Spleen (tissue), 11 donors: ENCODE data around the gene OSGIN1. TPM values are rescaled to one million over a fixed set of nuclear protein-coding genes. Genes with fewer than 3 reads are reported as not detected.

Experiments used
- DNase-seq: peaks from one replicate; pipeline ENCODE4 v3.0.0-alpha.2; 2020
- H3K27ac ChIP-seq, 8 donors: fragments of 200-600 bp; sonication (generic) in 7 of 8; 1 replicate in 4 of 8; 2 replicates in 4 of 8; pipeline versions ENCODE4 v1.5.0 to v1.8.0; 2016 to 2021; ENCODE audit warnings: inconsistent platforms in 4 of 8, mild to moderate bottlenecking in 4 of 8, moderate library complexity in 1 of 8
- H3K27me3 ChIP-seq, 7 donors: fragments of 200-600 bp; sonication (generic) in 6 of 7; replicated peaks in 1 of 7; 1 replicate in 4 of 7; 2 replicates in 3 of 7; pipeline versions ENCODE4 v1.5.0 to v1.8.0; 2016 to 2021; ENCODE audit warnings: inconsistent platforms in 3 of 7, mild to moderate bottlenecking in 1 of 7
- H3K36me3 ChIP-seq, 6 donors: fragments of 200-600 bp; sonication (generic) in 5 of 6; 1 replicate in 4 of 6; 2 replicates in 2 of 6; pipeline versions ENCODE4 v1.5.0 to v1.8.0; 2016 to 2021; ENCODE audit warnings: inconsistent platforms in 2 of 6
- H3K4me1 ChIP-seq, 6 donors: fragments of 200-600 bp; sonication (generic) in 5 of 6; 1 replicate in 3 of 6; 2 replicates in 3 of 6; pipeline versions ENCODE4 v1.5.0 to v1.8.0; 2016 to 2021; ENCODE audit warnings: inconsistent platforms in 3 of 6
- H3K4me3 ChIP-seq, 8 donors: fragments of 200-600 bp; sonication (generic) in 7 of 8; 1 replicate in 4 of 8; 2 replicates in 4 of 8; pipeline versions ENCODE4 v1.5.0 to v1.8.0; 2016 to 2021; ENCODE audit warnings: inconsistent platforms in 4 of 8, mild to moderate bottlenecking in 4 of 8, moderate library complexity in 2 of 8
- H3K9me3 ChIP-seq, 8 donors: fragments of 200-600 bp; sonication (generic) in 7 of 8; 1 replicate in 4 of 8; 2 replicates in 4 of 8; pipeline versions ENCODE4 v1.5.0 to v1.8.0; 2016 to 2021; ENCODE audit warnings: inconsistent platforms in 4 of 8
- POLR2A ChIP-seq, 3 donors: fragments of 450-650 bp; IDR thresholded peaks; one replicate each; pipeline ENCODE4 v1.5.1; 2017; ENCODE audit warnings: antibody characterized with exemption in 3 of 3, mild to moderate bottlenecking in 1 of 3
- POLR2AphosphoS5 ChIP-seq, 3 donors: sonication (generic); formaldehyde crosslinking; IDR thresholded peaks; one replicate each; pipeline ENCODE4 v1.5.1; 2017; ENCODE audit warnings: antibody characterized with exemption in 3 of 3
- WGBS, 5 donors: extraction: QIAGEN DNeasy Blood & Tissue Kit in 3 of 5; methylation state at CpG; one replicate each; pipeline versions ENCODE4 v1.1.5 to v1.1.7; 2013 to 2018; 5-methylcytosine and 5-hydroxymethylcytosine counted together
- intact Hi-C: fragments of 100-400 bp; cut with DNase I; formaldehyde crosslinking; loops from one replicate; pipeline ENCODE4 v1.15.0; 2023; ENCODE audit warnings: low total_unique reads
- polyA plus RNA-seq, 3 donors: library from polyadenylated mRNA; stranded (reverse); fragments of 200-250 nt; gene quantifications; one replicate each; pipeline ENCODE4 v1.2.1, GENCODE V29; 2013
- total RNA-seq, 7 donors: library from RNA; depleted of rRNA in 3 of 7; stranded (reverse); fragments of >200 nt in 3 of 7; fragmentation: NEBNext Ultra II Directional in 4 of 7; extraction: Animal tissue kit (Norgen Biotek cat#: 25700) in 4 of 7; gene quantifications; one replicate each; pipeline versions ENCODE4 v1.1.0 to v1.2.1, GENCODE V29; 2016 to 2021
- TF ChIP-seq, protein P1 (sequence below), 11 experiments: fragments of 200-600 bp in 7 of 11; fragments of 450-650 bp in 4 of 11; sonication (generic) in 4 of 11; IDR thresholded peaks in 8 of 11; conservative IDR thresholded peaks in 3 of 11; 1 replicate in 7 of 11; 2 replicates in 4 of 11; pipeline versions ENCODE4 v1.4.0 to v1.8.0; 2016 to 2021; ENCODE audit warnings: antibody characterized with exemption in 11 of 11, inconsistent platforms in 4 of 11, mild to moderate bottlenecking in 1 of 11
- donor health status: healthy with polysubstance abuse.
- donor health status: DM: no; HTN: no; CAD: no; lungs with moderate emphysema.
- donor health status: DM: no; HTN: no; CAD: no.
- donor health status: Bipolar disorder and iron deficiency.
- donor health status: healthy.
- donor health status: DM: no; HTN: no; CAD: no.
- donor health status: DM: yes; HTN: yes; CAD: no.

OSGIN1 gene
- total and polyA plus RNA-seq, 10 donors, result 2.3 to 13.5 (median 9.0) TPM

DNA sequence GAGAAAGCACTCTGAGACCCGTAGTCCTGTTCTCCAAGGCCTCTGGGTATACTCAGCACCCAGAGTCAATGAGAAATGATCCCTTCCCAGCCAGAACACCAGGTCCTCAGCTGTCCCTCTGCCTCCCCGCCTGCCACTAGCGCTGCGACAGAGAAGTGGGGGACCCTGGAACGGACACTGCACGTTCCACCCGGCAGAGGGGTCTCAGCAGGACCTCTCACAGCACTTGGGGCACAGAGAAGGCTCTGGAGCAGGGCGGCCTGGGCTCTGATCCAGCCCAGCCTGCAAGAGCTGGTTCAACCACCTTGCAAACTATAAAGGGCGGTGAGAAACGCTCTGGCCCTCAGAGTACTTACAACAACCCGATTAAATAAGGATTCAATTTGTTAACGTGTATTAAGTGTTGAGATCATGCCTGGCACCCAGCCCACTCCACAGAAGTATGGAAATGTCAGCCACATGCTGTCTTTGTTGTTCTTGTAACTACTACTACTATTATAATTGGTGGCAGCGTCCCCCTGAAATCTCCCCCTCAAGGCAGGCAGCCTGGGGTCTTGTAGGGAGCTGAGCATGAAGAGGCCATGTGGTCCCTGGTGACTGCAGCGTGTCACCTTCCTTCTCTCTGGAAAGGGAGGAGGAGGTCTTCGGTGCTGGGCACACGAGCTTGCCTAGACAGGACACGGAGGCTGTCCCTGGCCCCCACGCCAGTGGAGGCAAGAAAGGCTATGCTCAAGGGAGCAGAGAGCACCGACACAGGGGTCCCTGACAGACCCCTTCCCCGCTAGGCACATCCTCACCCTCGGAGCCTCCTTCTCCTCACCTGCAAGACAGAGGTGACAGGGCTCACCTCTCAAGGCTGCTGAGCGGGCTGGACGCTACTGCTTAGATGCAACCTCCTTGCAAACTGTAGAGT is 2.4 kb downstream of the OSGIN1 start:
- Histone ChIP-seq H3K27me3 (peaks cover 0 to 44% (median 5%) of the 10 kb centered on the region in 7 donors), H3K36me3 (peaks cover 0 to 32% (median 3%) of the 10 kb centered on the region in 6 donors), H3K27ac (no peak overlapping the region), H3K4me3 (no peak overlapping the region), H3K9me3 (no peaks in the 10 kb centered on the region), H3K4me1 (peaks cover 0 to 56% (median 34%) of the 10 kb centered on the region in 6 donors)
- no peak for DNase-seq
- intact Hi-C loops, result loop anchor here (10.0 kb wide), 2 partner anchors 109 to 219 kb away; no protein-coding TSS in a partner anchor
- TF ChIP-seq, protein P1, sequence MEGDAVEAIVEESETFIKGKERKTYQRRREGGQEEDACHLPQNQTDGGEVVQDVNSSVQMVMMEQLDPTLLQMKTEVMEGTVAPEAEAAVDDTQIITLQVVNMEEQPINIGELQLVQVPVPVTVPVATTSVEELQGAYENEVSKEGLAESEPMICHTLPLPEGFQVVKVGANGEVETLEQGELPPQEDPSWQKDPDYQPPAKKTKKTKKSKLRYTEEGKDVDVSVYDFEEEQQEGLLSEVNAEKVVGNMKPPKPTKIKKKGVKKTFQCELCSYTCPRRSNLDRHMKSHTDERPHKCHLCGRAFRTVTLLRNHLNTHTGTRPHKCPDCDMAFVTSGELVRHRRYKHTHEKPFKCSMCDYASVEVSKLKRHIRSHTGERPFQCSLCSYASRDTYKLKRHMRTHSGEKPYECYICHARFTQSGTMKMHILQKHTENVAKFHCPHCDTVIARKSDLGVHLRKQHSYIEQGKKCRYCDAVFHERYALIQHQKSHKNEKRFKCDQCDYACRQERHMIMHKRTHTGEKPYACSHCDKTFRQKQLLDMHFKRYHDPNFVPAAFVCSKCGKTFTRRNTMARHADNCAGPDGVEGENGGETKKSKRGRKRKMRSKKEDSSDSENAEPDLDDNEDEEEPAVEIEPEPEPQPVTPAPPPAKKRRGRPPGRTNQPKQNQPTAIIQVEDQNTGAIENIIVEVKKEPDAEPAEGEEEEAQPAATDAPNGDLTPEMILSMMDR (IDR thresholded peaks at IDR 0.05 in 8 of 11, conservative IDR thresholded peaks at IDR 0.05 in 3 of 11), result no peak
- TF ChIP-seq POLR2AphosphoS5 (IDR thresholded peaks at IDR 0.05) (no peak), POLR2A (IDR thresholded peaks at IDR 0.05) (no peak)
- WGBS, 5 donors, result 76 to 90% (median 80%) methylated on average over 21 to 23 of the region's 23 CpGs

DNA sequence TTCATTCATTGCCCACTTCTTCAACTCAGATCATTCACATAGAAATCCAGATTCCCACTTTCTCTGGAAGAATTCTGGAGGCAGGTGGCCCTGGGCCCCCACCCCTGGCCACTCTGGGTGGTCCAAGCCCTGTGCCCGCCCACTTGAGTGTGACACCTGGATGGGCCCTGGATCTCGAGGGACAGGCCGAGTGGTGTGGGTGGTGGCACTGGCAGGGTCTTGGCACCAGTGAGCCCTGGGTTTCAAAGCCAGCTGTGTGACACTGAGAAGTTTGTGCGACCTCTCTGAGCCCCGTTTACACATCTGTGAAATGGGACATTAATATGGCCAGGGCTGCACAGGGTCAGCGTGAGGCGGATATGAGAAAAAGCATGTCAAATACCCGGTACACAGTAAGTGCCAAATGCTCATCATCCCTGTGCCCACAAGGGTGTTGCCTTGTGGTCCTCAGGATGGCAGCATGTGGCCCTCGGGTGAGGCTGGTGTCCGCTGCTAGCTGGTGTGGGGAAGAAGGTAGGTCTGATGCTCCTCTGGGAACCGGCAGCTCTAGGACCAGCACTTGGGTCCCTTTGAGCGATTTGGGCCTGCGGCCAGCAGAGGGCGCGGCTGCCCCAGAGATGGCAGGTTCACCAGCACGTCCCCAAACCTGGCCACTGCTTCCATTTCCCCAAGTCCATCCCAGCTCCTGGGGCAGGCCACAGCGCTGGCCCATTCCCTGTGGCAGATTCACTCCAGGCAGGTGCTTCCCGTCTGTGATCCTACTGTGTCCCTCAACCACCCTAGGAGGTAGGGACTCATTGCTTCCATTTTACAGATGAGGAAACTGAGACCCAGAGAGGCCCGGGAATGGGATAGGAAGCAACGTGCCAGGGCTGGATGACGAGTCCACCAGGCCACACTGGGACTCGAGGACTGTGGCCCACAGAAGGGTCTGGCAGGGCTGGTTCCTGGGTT is 3.6 kb downstream of the OSGIN1 start:
- Histone ChIP-seq H3K9me3 (no peaks in the 10 kb centered on the region), H3K4me3 (no peak overlapping the region), H3K27me3 (peaks cover 0 to 44% (median 5%) of the 10 kb centered on the region in 7 donors), H3K4me1 (peaks cover 0 to 57% (median 34%) of the 10 kb centered on the region in 6 donors), H3K36me3 (peaks cover 0 to 43% (median 7%) of the 10 kb centered on the region in 6 donors), H3K27ac (no peak overlapping the region)
- 43 to 56% (median 46%) methylated on average over 18 to 22 of the region's 22 CpGs for WGBS, 5 donors
- intact Hi-C loops, result loop anchor here (10.0 kb wide), 2 partner anchors 108 to 218 kb away; no protein-coding TSS in a partner anchor
- peak; percentile 93 for DNase-seq
- TF ChIP-seq POLR2AphosphoS5 (IDR thresholded peaks at IDR 0.05) (peak in 2 of 3 donors; percentile 31 to 52), POLR2A (IDR thresholded peaks at IDR 0.05) (no peak)
- TF ChIP-seq, protein P1 (IDR thresholded peaks at IDR 0.05 in 8 of 11, conservative IDR thresholded peaks at IDR 0.05 in 3 of 11), result peak; percentile 55 to 93 (median 81)

DNA sequence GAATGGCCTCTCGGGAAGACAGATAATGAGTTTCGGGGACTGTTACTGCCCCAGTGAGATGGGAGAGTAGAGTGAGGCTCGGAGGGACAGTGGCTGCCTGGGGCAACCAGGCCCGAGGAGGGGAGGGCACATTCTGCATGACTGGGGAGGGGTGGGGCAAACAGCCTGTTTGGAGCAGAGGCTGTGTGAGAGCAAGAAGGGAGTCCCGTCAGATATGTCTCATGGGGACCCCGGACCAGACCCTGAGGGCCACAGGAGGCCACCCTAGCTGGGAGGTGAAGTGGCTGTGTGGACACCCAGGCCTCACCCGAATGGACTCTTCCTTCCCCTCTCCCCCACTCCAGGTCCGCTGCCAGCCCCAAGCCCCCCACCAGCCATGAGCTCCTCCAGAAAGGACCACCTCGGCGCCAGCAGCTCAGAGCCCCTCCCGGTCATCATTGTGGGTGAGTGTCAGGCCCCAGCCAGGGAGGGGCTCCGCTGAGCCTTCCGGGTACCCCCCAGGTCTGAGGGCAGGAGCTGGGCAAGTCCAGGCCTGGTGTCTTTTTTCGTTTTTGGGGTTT is 4.3 kb downstream of the OSGIN1 start:
- Histone ChIP-seq H3K27me3 (peaks cover 0 to 42% (median 5%) of the 10 kb centered on the region in 7 donors), H3K27ac (no peak overlapping the region), H3K36me3 (peaks cover 0 to 51% (median 8%) of the 10 kb centered on the region in 6 donors), H3K4me3 (no peak overlapping the region), H3K4me1 (peaks cover 0 to 55% (median 33%) of the 10 kb centered on the region in 6 donors), H3K9me3 (no peaks in the 10 kb centered on the region)
- DNase-seq, result no peak
- 85 to 94% (median 90%) methylated on average over 14 of the region's 14 CpGs for WGBS, 5 donors
- intact Hi-C loops, result loop anchor here (10.0 kb wide), 2 partner anchors 107 to 217 kb away; no protein-coding TSS in a partner anchor
- TF ChIP-seq POLR2AphosphoS5 (IDR thresholded peaks at IDR 0.05) (no peak), POLR2A (IDR thresholded peaks at IDR 0.05) (no peak)
- TF ChIP-seq, protein P1 (IDR thresholded peaks at IDR 0.05 in 8 of 11, conservative IDR thresholded peaks at IDR 0.05 in 3 of 11), result no peak
